HPDE6-E6E7 (cell line): ENCODE data around the gene ERGIC2.
"Not testable (repeated sequence)": the region's sequence is repeated elsewhere in the genome, so short reads cannot be mapped to it uniquely, and the experiment has no call there.

ENCODE experiments used
- DNase-seq: peaks from one replicate; pipeline ENCODE4 v3.0.0; 2011; ENCODE audit warnings: missing footprints; ENCODE audit errors: extremely low spot score

ERGIC2 gene

DNA sequence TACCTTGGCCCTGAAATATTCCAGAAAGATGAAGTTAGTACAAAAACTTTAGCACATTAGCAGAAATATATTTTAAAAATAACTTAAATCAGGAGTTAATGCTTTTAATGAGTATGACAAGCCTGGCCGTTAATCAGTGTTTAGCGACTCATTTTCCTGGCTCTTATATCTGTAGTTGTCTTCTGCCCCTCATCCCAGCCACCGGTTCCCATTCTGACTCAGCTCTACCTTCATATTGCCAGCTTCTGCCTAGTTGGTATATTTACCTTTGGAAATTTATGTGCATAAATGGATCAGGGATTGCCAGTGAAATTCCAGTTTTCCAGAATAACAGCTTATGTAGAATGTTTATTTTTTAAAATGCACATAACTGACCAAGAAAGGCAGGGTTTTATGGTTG is 79.9 kb downstream of the ERGIC2 start:
- no peak for DNase-seq

DNA sequence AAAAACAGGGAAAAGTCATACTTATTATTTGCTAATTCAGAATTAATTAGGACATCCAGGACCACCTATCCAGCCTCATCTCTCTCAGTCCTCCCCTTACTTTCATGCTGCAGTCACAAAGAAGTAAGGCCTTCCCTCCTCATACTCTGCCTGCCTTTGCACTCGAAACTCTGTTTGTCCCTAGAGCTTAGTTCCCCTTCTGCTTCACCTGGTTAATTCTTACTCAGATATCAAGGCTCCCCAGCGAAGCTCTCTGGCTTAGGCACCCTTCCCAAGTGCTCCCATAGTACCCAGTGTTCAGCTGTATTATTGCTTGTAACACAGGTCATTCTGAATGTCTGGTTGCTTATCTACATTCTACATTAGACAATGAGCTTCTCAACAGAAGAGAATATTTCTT is 81.3 kb downstream of the ERGIC2 start:
- DNase-seq, result no peak

- no peak for DNase-seq
Measured at GRCh38 chr12:29291226-29291625, 89.7 kb downstream of the ERGIC2 start.

- DNase-seq, result not testable (repeated sequence)
Measured at GRCh38 chr12:29290475-29290874, 90.5 kb downstream of the ERGIC2 start.

DNA sequence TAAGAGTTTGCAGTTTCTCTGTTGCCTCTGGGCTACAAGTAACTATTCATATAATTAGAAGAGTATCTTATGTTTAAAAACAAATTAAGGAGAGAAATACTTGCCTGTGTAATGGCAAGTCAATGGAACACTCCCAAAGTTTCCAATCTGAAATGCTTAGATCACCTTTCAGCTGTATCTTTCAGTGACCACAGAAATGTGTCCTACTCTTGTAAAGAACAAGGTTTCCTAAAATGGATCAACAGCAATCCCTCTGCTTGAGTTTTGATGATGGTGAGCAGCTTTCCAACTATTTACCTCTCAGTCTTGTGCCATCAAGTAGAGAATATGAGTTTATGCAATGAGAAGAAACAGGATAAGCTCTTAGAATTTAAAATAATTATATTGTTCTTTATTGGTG is 92.9 kb downstream of the ERGIC2 start:
- DNase-seq, result no peak

- DNase-seq, result no peak
Measured at GRCh38 chr12:29287622-29288021, 93.3 kb downstream of the ERGIC2 start.
